GM10847 (cell line): Measurements from ENCODE around the gene LGMN.

ENCODE experiments used
- POLR2A ChIP-seq: IDR thresholded peaks from 2 replicates; pipeline ENCODE4 v1.6.1; 2011; ENCODE audit not compliant: insufficient read length; ENCODE audit errors: extremely low read depth

LGMN gene

GRCh38 chr14:92733007-92733406, 15.4 kb downstream of the LGMN start:
- no peak for TF ChIP-seq POLR2A

GRCh38 chr14:92731622-92732115, 16.8 kb downstream of the LGMN start:
- no peak for TF ChIP-seq POLR2A

- no peak for TF ChIP-seq POLR2A
These were observed 18.6 kb downstream of the LGMN start for GRCh38 chr14:92729634-92730358.

GRCh38 chr14:92728759-92729364, 19.6 kb downstream of the LGMN start:
- TF ChIP-seq POLR2A = no peak

GRCh38 chr14:92726933-92727262, 21.5 kb downstream of the LGMN start:
- no peak for TF ChIP-seq POLR2A

- no peak for TF ChIP-seq POLR2A
These were observed 22.1 kb downstream of the LGMN start for GRCh38 chr14:92726135-92726932.

GRCh38 chr14:92724516-92725340, 23.7 kb downstream of the LGMN start:
- no peak for TF ChIP-seq POLR2A

GRCh38 chr14:92719890-92720323, 28.5 kb downstream of the LGMN start:
- no peak for TF ChIP-seq POLR2A

GRCh38 chr14:92719421-92719820, 29.0 kb downstream of the LGMN start:
- TF ChIP-seq POLR2A = no peak

GRCh38 chr14:92718664-92719063, 29.8 kb downstream of the LGMN start:
- TF ChIP-seq POLR2A = no peak

- TF ChIP-seq POLR2A = no peak
These were observed 30.8 kb downstream of the LGMN start for GRCh38 chr14:92717571-92718042.

- TF ChIP-seq POLR2A = no peak
These were observed 32.3 kb downstream of the LGMN start for GRCh38 chr14:92716131-92716530.

GRCh38 chr14:92712654-92713051, 35.8 kb downstream of the LGMN start:
- TF ChIP-seq POLR2A = no peak

- no peak for TF ChIP-seq POLR2A
These were observed 36.3 kb downstream of the LGMN start for GRCh38 chr14:92711976-92712653.
